HG03139 (cell line): ENCODE data around the gene PSMD5.

ENCODE experiments used
- ATAC-seq: cut with Tn5 transposase; IDR thresholded peaks from one replicate; pipeline ENCODE4 v1.9.1; 2021; ENCODE audit not compliant: unreplicated experiment

The PSMD5 gene

DNA sequence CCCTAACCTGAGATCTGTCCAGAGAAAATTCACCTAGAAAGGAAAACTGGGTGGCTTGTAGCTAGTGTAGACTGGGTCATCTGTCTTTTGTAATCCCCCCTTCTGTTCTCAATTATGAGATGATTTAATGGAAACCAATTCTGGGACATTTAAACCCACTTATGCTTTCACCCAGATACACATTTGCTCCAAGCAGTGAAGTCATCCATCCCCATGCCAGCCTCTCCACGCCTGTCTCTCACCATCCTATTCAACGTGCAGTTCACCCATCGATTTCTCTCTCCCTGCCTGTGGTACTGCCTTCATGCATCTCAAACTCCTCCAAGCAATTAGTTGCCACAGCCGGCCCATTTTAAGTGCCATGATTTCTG, 32.5 kb upstream of the PSMD5 start:
- ATAC-seq = no peak

DNA sequence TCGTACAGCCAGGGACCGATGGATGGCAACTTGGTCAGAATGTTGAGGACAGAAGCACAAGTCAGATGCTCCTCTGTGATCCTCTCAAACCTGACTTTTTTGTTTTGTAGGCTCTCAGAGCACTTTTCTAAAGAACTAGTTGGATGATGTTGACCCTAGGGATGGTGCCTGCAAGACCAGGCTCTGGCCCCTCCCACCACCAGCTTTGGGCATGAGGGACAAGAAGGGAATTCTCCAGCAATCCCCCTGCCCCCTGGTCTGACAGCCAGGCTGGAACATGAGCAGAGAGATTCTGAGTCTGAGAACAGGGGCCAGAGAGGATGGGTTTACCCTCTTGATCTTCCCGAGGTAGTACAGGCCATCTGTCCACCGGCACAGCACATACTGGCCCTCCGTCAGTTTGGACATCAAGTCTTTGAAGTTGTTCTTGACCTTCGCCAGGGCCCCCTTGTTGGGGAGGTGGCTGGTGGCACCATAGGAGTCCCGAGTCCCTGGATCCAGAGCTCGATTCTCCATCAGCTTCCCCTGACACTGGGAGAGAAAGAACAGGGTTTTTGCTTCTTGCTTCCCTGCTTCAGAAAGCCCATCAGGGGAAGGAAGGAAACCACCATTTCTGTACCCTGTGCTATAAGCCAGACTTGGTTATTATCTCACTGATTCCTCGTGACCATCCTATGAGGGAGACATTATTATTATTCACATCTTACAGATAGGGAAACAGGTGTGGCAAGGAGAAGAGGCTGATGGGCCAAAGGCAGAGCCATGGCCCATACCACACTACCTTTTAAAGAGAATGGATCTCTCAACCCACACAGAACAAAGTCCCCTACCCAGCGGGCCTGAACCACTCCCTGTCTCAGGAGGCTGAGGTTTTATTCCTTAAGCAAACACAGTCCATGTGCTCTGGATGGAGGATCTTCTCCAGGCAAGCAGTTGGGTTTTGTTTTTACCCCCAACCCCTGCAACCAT, 31.8 kb upstream of the PSMD5 start:
- no peak for ATAC-seq

DNA sequence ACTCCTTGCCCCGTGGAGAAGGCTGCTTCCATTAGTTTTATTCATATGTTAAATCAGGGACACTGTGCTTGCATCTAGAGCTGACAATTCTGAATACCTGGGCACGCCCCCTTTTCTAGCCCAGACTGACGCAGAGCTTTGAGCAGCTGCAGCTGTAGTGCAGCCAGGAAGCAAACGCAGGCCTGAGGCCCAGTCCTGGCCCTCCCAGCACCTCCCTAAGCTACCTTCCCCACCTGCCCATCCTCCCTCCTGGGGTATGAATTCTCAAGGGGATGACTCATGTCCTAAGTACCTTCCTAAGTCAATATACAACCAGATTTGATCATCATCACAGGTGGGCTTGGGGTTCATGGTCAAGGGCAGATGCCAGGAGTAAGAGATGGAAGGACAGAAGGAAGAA, 30.8 kb upstream of the PSMD5 start:
- no peak for ATAC-seq

GRCh38 chr9:120872791-120873502, 30.2 kb upstream of the PSMD5 start:
- ATAC-seq = no peak

GRCh38 chr9:120870206-120870605, 27.5 kb upstream of the PSMD5 start:
- no peak for ATAC-seq

- ATAC-seq = no peak
Observed at GRCh38 chr9:120869726-120870125, 27.0 kb upstream of the PSMD5 start.

DNA sequence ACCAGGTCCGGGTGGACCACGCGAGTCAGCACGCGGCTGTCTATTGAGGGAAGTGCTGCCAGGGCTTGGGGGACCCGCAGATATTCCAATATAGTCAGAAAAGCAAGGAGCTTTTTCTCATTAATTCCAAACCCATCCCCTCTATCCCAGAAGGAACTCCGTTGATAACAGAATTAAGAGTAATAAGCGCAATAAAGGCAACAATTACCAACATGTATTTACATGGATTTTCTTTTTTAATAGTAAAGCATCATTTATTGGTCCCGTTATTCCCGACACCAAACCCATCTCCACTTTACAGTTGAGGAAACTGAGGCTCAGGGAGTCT, 26.6 kb upstream of the PSMD5 start:
- ATAC-seq = no peak

GRCh38 chr9:120868676-120869359, 26.1 kb upstream of the PSMD5 start:
- peak; percentile 90 for ATAC-seq

DNA sequence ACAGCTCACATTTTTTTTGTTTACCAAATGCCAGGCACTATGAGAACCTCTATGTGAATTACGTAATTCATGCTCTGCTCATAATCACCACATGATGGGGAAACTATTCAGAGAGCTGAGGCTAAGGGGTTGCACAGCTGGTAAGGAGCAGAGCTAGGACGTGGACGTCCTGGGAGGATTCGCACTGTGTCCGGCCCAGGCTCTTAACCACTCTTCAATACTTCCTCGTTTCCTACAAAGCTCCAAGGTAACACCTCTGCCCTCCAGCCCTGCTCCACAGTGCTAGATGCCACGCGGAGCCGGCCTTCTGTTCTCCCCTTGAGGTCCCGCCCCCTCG, 25.6 kb upstream of the PSMD5 start:
- no peak for ATAC-seq

DNA sequence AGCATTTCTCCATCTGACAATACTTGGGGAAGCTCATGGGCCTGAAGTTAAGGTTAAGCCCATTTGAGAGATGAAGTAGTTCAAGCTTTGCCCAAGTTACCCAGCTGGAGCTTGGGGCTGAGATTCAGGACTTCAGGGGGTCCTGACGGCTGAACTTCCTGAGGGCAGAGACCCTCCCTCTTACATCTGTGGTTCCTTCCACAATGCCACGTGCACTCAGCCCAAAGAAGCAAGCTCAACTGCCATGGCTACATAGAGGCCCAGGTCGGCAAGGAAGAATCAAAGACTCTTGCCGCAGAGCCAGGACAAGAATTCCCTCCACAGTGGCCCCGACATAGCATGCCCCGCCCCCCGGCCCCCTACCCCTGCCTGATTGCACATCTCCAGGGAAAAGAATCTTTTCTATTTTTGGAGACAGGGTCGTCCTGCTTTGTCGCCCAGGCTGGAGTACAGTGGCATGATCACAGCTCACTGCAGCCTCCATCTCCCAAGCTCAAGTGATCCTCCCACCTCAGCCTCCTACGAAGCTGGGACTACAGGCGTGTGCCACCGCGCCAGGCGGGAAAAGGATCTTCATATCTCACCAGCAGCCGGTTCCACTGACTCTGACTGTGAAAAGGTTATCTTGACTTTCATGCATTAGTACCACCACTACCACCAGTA, 25.1 kb upstream of the PSMD5 start:
- no peak for ATAC-seq

GRCh38 chr9:120866651-120867050, 23.9 kb upstream of the PSMD5 start:
- no peak for ATAC-seq

GRCh38 chr9:120865809-120866208, 23.1 kb upstream of the PSMD5 start:
- no peak for ATAC-seq

DNA sequence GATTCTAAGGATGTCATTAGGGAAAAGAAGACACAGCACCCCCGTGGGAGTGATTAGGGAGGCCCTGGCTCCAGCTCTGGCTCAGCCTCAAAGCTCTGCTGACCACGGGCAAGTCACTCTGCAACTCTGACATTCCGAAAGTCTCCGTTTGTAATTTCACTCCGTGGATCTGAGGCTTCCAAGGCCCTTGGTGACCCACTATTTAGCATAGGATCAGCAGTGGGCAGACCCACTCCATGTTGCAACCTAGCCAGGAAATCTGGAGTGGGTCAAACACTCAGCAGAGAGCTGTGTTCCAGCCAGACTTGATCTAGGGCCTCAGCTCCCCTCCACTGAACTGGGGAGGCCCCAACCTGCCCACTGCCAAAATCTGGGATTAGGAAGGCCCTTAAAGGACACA, 22.5 kb upstream of the PSMD5 start:
- ATAC-seq = no peak

GRCh38 chr9:120864719-120865118, 22.0 kb upstream of the PSMD5 start:
- ATAC-seq = no peak

- no peak for ATAC-seq
Observed at GRCh38 chr9:120863833-120864232, 21.1 kb upstream of the PSMD5 start.

DNA sequence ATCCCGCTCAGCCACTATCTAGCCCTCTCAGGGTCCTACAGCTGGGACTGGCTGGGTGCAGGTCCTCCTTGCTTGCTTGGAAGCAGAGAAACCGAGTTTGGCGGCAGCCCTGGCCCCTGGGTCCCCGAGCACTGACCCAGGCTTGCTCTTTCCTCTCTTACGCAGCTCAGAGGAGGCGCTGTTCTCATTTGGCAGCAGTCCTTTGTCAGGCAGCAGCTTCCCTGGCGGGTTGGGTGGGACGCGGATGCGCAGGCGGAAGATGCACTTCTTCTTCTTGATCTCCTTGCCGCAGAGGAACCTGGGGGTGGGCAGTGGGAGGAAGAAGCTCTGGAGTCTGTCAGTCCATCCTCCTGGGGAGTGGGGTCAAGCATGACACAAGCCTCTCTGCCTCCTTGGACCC, 19.7 kb upstream of the PSMD5 start:
- no peak for ATAC-seq

DNA sequence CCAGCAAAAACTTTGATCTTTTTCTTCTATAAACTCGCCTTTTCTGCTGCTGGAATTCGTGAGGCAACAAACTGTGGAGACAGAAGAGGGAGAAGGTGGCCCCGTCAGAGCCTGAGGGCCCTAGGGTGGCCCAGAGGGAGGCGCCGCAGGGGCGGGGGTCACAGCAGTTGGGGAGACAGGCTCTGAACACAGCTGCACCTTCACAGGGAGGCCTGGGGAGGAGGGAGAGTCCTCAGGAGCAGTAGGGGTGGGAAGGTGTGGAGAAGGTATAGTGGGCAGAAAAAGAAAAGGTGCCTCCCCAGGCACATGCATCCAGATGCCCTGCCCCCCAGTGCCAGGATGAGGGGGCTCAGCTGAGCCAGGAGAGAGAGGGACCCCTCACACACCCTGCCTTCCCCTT, 19.2 kb upstream of the PSMD5 start:
- no peak for ATAC-seq

- no peak for ATAC-seq
Observed at GRCh38 chr9:120860083-120860482, 17.4 kb upstream of the PSMD5 start.

- ATAC-seq = no peak
Observed at GRCh38 chr9:120859361-120859760, 16.6 kb upstream of the PSMD5 start.

DNA sequence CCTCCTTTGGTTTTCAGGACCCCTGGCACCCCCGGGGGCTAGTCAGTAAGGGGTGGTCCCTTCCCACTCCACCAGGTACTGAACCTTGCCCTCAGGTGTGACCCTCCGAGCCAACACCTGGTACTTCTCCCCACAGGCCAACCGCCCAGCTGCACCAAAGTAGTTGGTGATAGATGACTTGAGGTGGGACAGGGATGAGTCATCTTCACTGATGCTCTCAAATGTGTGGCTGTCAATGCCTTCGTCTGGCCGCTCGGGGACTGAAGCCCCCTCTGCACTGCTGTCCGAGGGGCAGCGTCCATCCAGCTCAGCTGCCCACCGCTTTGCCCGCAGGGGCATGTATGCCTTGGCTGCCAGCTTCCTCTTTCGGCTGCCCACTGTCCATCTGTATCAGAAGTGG, 15.2 kb upstream of the PSMD5 start:
- ATAC-seq = no peak

GRCh38 chr9:120857481-120857880, 14.8 kb upstream of the PSMD5 start:
- ATAC-seq = no peak

- no peak for ATAC-seq
Observed at GRCh38 chr9:120856700-120857099, 14.0 kb upstream of the PSMD5 start.
